ENCODE results near the gene ZNF469.

ZNF469 gene

GRCh38 chr16:88361775-88362174 is 21.0 kb upstream of the ZNF469 start:
- H3K4me3 Mint-ChIP-seq: no peak overlapping the region
- TF ChIP-seq CTCF (IDR thresholded peaks at IDR 0.05; ENCODE audit: unreplicated experiment in 3 of 3): no peak
- H3K4me1 Mint-ChIP-seq: no peaks in the 10 kb centered on the region
- H3K9me3 Mint-ChIP-seq: peaks cover 20% of the 10 kb centered on the region
- H3K36me3 Mint-ChIP-seq (ENCODE audit: low read depth): no peaks in the 10 kb centered on the region
- H3K27me3 Mint-ChIP-seq (ENCODE audit: low read depth): peaks cover 5% of the 10 kb centered on the region
- no peak overlapping the region for H3K27ac Mint-ChIP-seq

GRCh38 chr16:88363239-88363891 is 19.4 kb upstream of the ZNF469 start:
- no peak overlapping the region for H3K27ac Mint-ChIP-seq
- no peak for TF ChIP-seq CTCF (IDR thresholded peaks at IDR 0.05; ENCODE audit: unreplicated experiment in 3 of 3)
- peaks cover 5% of the 10 kb centered on the region for H3K27me3 Mint-ChIP-seq (ENCODE audit: low read depth)
- no peaks in the 10 kb centered on the region for H3K36me3 Mint-ChIP-seq (ENCODE audit: low read depth)
- H3K4me1 Mint-ChIP-seq: no peaks in the 10 kb centered on the region
- no peak overlapping the region for H3K4me3 Mint-ChIP-seq
- H3K9me3 Mint-ChIP-seq: peaks cover 20% of the 10 kb centered on the region

GRCh38 chr16:88365244-88365865 is 17.4 kb upstream of the ZNF469 start:
- H3K9me3 Mint-ChIP-seq: peaks cover 20% of the 10 kb centered on the region
- H3K27ac Mint-ChIP-seq: no peak overlapping the region
- no peaks in the 10 kb centered on the region for H3K4me1 Mint-ChIP-seq
- H3K27me3 Mint-ChIP-seq (ENCODE audit: low read depth): peaks cover 5% of the 10 kb centered on the region
- H3K36me3 Mint-ChIP-seq (ENCODE audit: low read depth): no peaks in the 10 kb centered on the region
- H3K4me3 Mint-ChIP-seq: no peak overlapping the region
- no peak for TF ChIP-seq CTCF (IDR thresholded peaks at IDR 0.05; ENCODE audit: unreplicated experiment in 3 of 3)

- Mint-ChIP-seq H3K36me3 (ENCODE audit: low read depth) (no peaks in the 10 kb centered on the region), H3K4me1 (no peaks in the 10 kb centered on the region), H3K27ac (no peak overlapping the region), H3K4me3 (no peak overlapping the region), H3K9me3 (peaks cover 20% of the 10 kb centered on the region), H3K27me3 (ENCODE audit: low read depth) (peaks cover 5% of the 10 kb centered on the region)
- TF ChIP-seq CTCF (IDR thresholded peaks at IDR 0.05; ENCODE audit: unreplicated experiment in 3 of 3): no peak
Observed at GRCh38 chr16:88366032-88366703, 16.6 kb upstream of the ZNF469 start.

- Mint-ChIP-seq H3K4me3 (no peak overlapping the region), H3K9me3 (peaks cover 16% of the 10 kb centered on the region), H3K36me3 (ENCODE audit: low read depth) (no peaks in the 10 kb centered on the region), H3K27ac (no peak overlapping the region), H3K27me3 (ENCODE audit: low read depth) (peaks cover 5% of the 10 kb centered on the region), H3K4me1 (no peaks in the 10 kb centered on the region)
- no peak for TF ChIP-seq CTCF (IDR thresholded peaks at IDR 0.05; ENCODE audit: unreplicated experiment in 3 of 3)
Observed at GRCh38 chr16:88366704-88367047, 16.1 kb upstream of the ZNF469 start.
